ENCODE results near the gene SH3GL3.
A peak's percentile ranks its signal among the peaks of the same experiment; 100 is the strongest.

Gene SH3GL3

DNA sequence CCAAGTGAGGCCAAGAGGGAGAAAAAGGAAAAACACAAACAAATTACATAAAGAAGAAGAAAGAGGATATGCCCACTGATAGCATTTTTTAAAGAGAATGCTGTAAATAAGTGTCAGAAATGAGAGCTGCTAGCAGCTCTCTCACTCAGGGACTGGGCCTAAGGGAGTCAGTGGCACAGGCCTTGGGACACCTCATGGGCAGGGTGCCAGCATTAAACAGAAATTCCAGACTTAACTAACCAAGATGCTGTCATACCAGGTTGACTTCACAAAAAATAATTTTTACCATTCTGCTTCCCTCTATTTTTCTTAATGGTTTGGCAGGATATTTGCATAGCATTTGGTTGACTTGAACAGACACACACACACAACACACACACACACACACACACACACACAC, 114.5 kb downstream of the SH3GL3 start:
- Histone ChIP-seq H3K4ac (ENCODE audit: low read depth, low read length) (no peak overlapping the region), H3K14ac (ENCODE audit: low read length) (no peak overlapping the region), H2BK5ac (ENCODE audit: low read depth, low read length, poor library complexity) (no peak overlapping the region), H2BK12ac (ENCODE audit: low read length) (no peak overlapping the region), H3K36me3 (ENCODE audit: control insufficient read depth in 1 of 2, insufficient read depth in 2 of 2, low read length in 2 of 2) (no peaks in the 10 kb centered on the region), H3K79me1 (ENCODE audit: low read length) (no peaks in the 10 kb centered on the region), H3K9me3 (ENCODE audit: insufficient read depth, low read depth, low read length) (no peaks in the 10 kb centered on the region), H3K18ac (ENCODE audit: low read length) (no peak overlapping the region), H2AFZ (ENCODE audit: insufficient read depth, low read length, poor library complexity) (no peak overlapping the region), H3K79me2 (ENCODE audit: control insufficient read depth, insufficient read depth, low read length, poor library complexity) (peaks cover 1% of the 10 kb centered on the region), H2BK120ac (ENCODE audit: insufficient read depth, low read length, poor library complexity) (no peak overlapping the region), H4K12ac (ENCODE audit: low read depth, low read length) (no peak overlapping the region), H2AK5ac (ENCODE audit: low read length) (no peak overlapping the region), H4K91ac (ENCODE audit: low read depth, low read length) (no peak overlapping the region), H3K4me3 (ENCODE audit: low read depth, low read length) (no peak overlapping the region), H3K27ac (ENCODE audit: low read depth, low read length) (no peak overlapping the region), H4K8ac (ENCODE audit: low read depth, low read length) (no peak overlapping the region), H3K23ac (ENCODE audit: low read length) (no peak overlapping the region), H3K27me3 (ENCODE audit: insufficient read depth, low read length) (no peaks in the 10 kb centered on the region), H3K9ac (ENCODE audit: low read length) (no peak overlapping the region), H3K4me2 (ENCODE audit: low read length) (no peak overlapping the region), H3K4me1 (ENCODE audit: control insufficient read depth in 1 of 2, insufficient read depth in 2 of 2, low read length in 2 of 2) (no peaks in the 10 kb centered on the region)
- DNase-seq: peak; percentile 59 to 79

DNA sequence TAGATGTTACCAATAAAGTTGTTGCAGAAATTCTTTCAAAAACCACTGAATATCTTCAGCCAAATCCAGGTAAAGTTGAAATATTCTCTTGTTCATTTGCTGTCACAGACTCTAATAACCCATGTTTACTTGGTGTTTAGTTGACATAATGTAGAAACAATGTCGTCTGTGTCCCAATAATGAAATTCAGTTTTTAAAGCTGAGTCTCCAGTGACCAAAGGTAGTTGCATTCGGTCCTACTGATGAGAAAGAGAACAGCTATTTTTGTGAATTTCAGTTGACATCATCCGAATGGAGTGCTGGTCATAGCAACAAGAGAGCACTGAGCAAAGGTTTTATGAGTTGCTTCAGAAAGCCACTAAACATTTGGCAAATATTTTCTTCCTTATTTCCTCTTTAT, 118.0 kb downstream of the SH3GL3 start:
- Histone ChIP-seq H4K12ac (ENCODE audit: low read depth, low read length) (no peak overlapping the region), H3K14ac (ENCODE audit: low read length) (no peak overlapping the region), H4K91ac (ENCODE audit: low read depth, low read length) (no peak overlapping the region), H3K79me1 (ENCODE audit: low read length) (no peaks in the 10 kb centered on the region), H2AK5ac (ENCODE audit: low read length) (no peak overlapping the region), H3K23ac (ENCODE audit: low read length) (no peak overlapping the region), H3K79me2 (ENCODE audit: control insufficient read depth, insufficient read depth, low read length, poor library complexity) (no peaks in the 10 kb centered on the region), H3K36me3 (ENCODE audit: control insufficient read depth in 1 of 2, insufficient read depth in 2 of 2, low read length in 2 of 2) (no peaks in the 10 kb centered on the region), H3K27me3 (ENCODE audit: insufficient read depth, low read length) (no peaks in the 10 kb centered on the region), H3K9me3 (ENCODE audit: insufficient read depth, low read depth, low read length) (no peaks in the 10 kb centered on the region), H3K4me2 (ENCODE audit: low read length) (no peak overlapping the region), H3K18ac (ENCODE audit: low read length) (no peak overlapping the region), H3K4me3 (ENCODE audit: low read depth, low read length) (no peak overlapping the region), H2BK120ac (ENCODE audit: insufficient read depth, low read length, poor library complexity) (no peak overlapping the region), H4K8ac (ENCODE audit: low read depth, low read length) (no peak overlapping the region), H2BK5ac (ENCODE audit: low read depth, low read length, poor library complexity) (no peak overlapping the region), H3K4ac (ENCODE audit: low read depth, low read length) (no peak overlapping the region), H3K9ac (ENCODE audit: low read length) (no peak overlapping the region), H2AFZ (ENCODE audit: insufficient read depth, low read length, poor library complexity) (no peak overlapping the region), H3K4me1 (ENCODE audit: control insufficient read depth in 1 of 2, insufficient read depth in 2 of 2, low read length in 2 of 2) (no peaks in the 10 kb centered on the region), H3K27ac (ENCODE audit: low read depth, low read length) (no peak overlapping the region), H2BK12ac (ENCODE audit: low read length) (no peak overlapping the region)
- DNase-seq: peak; percentile 44 to 89
- no CpG with 5 or more reads among the region's 3 CpGs for WGBS (ENCODE audit: extremely low coverage, insufficient coverage, insufficient read length)

DNA sequence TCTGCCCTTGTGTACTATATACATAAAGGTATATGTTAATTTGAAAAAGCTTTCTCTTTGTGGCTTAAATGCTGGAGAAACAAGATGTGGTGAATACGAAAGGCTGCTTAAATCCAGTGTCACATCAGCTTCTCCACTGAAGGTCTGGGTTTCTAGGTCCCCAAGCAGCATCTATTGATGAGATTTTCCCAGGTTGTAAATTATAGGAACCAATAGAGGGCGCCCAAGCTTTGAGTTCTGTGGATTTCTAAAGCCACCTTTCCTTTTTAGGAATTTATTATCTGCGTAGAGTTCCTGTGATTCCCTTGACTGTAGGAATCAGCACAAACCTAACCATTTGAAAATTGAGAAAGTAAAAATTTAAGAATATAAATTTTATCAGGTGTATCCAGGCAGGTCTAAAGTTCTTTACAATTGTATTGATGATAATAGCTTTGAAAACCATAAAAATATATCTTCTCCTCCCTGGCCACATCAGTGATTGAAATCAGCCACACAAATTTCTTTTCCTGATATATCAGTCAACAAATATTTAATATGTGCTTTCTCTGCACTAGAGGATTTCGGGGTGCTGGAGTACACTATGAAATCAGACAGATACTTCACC, 118.5 kb downstream of the SH3GL3 start:
- Histone ChIP-seq H2BK120ac (ENCODE audit: insufficient read depth, low read length, poor library complexity) (no peak overlapping the region), H3K9ac (ENCODE audit: low read length) (no peak overlapping the region), H3K4me1 (ENCODE audit: control insufficient read depth in 1 of 2, insufficient read depth in 2 of 2, low read length in 2 of 2) (no peaks in the 10 kb centered on the region), H4K91ac (ENCODE audit: low read depth, low read length) (no peak overlapping the region), H4K8ac (ENCODE audit: low read depth, low read length) (no peak overlapping the region), H2AFZ (ENCODE audit: insufficient read depth, low read length, poor library complexity) (no peak overlapping the region), H3K36me3 (ENCODE audit: control insufficient read depth in 1 of 2, insufficient read depth in 2 of 2, low read length in 2 of 2) (no peaks in the 10 kb centered on the region), H3K79me1 (ENCODE audit: low read length) (no peaks in the 10 kb centered on the region), H2BK12ac (ENCODE audit: low read length) (no peak overlapping the region), H3K4ac (ENCODE audit: low read depth, low read length) (no peak overlapping the region), H3K4me2 (ENCODE audit: low read length) (no peak overlapping the region), H3K18ac (ENCODE audit: low read length) (no peak overlapping the region), H3K14ac (ENCODE audit: low read length) (no peak overlapping the region), H3K9me3 (ENCODE audit: insufficient read depth, low read depth, low read length) (no peaks in the 10 kb centered on the region), H3K27me3 (ENCODE audit: insufficient read depth, low read length) (no peaks in the 10 kb centered on the region), H3K4me3 (ENCODE audit: low read depth, low read length) (no peak overlapping the region), H3K27ac (ENCODE audit: low read depth, low read length) (no peak overlapping the region), H2BK5ac (ENCODE audit: low read depth, low read length, poor library complexity) (no peak overlapping the region), H4K12ac (ENCODE audit: low read depth, low read length) (no peak overlapping the region), H3K23ac (ENCODE audit: low read length) (no peak overlapping the region), H3K79me2 (ENCODE audit: control insufficient read depth, insufficient read depth, low read length, poor library complexity) (no peaks in the 10 kb centered on the region), H2AK5ac (ENCODE audit: low read length) (no peak overlapping the region)
- peak in 1 of 2 donors; percentile 49 for DNase-seq
- no CpG with 5 or more reads among the region's 4 CpGs for WGBS (ENCODE audit: extremely low coverage, insufficient coverage, insufficient read length)

DNA sequence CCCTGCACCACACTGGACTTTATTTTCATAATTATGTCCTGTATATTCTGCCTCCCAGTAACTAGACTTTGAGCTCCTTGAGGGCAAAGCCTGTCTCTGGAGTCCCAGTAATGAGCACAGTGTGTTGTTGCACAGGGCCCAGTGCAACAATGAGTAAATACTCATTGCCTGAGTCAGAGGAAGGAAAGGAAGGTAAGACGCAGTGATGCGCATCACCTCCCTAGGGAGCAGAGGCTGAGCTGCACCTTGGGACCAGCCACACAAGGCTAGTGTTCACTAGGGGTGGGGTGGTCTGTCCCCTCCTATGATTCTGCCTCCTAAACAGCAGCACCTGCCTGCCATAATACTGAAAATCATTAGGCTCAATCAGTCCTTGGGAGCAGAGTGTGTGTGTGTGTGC, 120.2 kb downstream of the SH3GL3 start:
- no peak overlapping the region for H2AFZ ChIP-seq (ENCODE audit: insufficient read depth, low read length, poor library complexity)
- H3K79me2 ChIP-seq (ENCODE audit: control insufficient read depth, insufficient read depth, low read length, poor library complexity): no peaks in the 10 kb centered on the region
- no peak overlapping the region for H2BK12ac ChIP-seq (ENCODE audit: low read length)
- no peak overlapping the region for H2BK5ac ChIP-seq (ENCODE audit: low read depth, low read length, poor library complexity)
- H3K9ac ChIP-seq (ENCODE audit: low read length): no peak overlapping the region
- H3K23ac ChIP-seq (ENCODE audit: low read length): no peak overlapping the region
- no peak overlapping the region for H2BK120ac ChIP-seq (ENCODE audit: insufficient read depth, low read length, poor library complexity)
- H3K79me1 ChIP-seq (ENCODE audit: low read length): no peaks in the 10 kb centered on the region
- H4K12ac ChIP-seq (ENCODE audit: low read depth, low read length): no peak overlapping the region
- H3K9me3 ChIP-seq (ENCODE audit: insufficient read depth, low read depth, low read length): no peaks in the 10 kb centered on the region
- H2AK5ac ChIP-seq (ENCODE audit: low read length): no peak overlapping the region
- H3K14ac ChIP-seq (ENCODE audit: low read length): no peak overlapping the region
- H3K18ac ChIP-seq (ENCODE audit: low read length): no peak overlapping the region
- DNase-seq: no peak
- H3K4me3 ChIP-seq (ENCODE audit: low read depth, low read length): no peak overlapping the region
- no CpG with 5 or more reads among the region's 2 CpGs for WGBS (ENCODE audit: extremely low coverage, insufficient coverage, insufficient read length)
- no peak overlapping the region for H3K4me2 ChIP-seq (ENCODE audit: low read length)
- H3K4me1 ChIP-seq (ENCODE audit: control insufficient read depth in 1 of 2, insufficient read depth in 2 of 2, low read length in 2 of 2): no peaks in the 10 kb centered on the region
- no peak overlapping the region for H3K27ac ChIP-seq (ENCODE audit: low read depth, low read length)
- H4K91ac ChIP-seq (ENCODE audit: low read depth, low read length): no peak overlapping the region
- H3K4ac ChIP-seq (ENCODE audit: low read depth, low read length): no peak overlapping the region
- no peaks in the 10 kb centered on the region for H3K36me3 ChIP-seq (ENCODE audit: control insufficient read depth in 1 of 2, insufficient read depth in 2 of 2, low read length in 2 of 2)
- H3K27me3 ChIP-seq (ENCODE audit: insufficient read depth, low read length): no peaks in the 10 kb centered on the region
- H4K8ac ChIP-seq (ENCODE audit: low read depth, low read length): no peak overlapping the region

Data from trophoblast cell (in vitro differentiated cells and primary cell).